GM12878 (cell line): ENCODE measurements around the gene OGFRL1. TPM values are rescaled to one million over a fixed set of nuclear protein-coding genes. Genes with fewer than 3 reads are reported as not detected.
A peak's percentile ranks its signal among the peaks of the same experiment; 100 is the strongest.

ENCODE experiments used
- BACH1 ChIP-seq: fragments of 450-650 bp; IDR thresholded peaks from 2 replicates; pipeline ENCODE4 v1.6.1; 2017; ENCODE audit warnings: mild to moderate bottlenecking, borderline replicate concordance
- BCL3 ChIP-seq: IDR thresholded peaks from 2 replicates; pipeline ENCODE4 v1.6.1; 2011; ENCODE audit warnings: borderline replicate concordance, low read depth, mild to moderate bottlenecking, moderate library complexity, low read length; ENCODE audit not compliant: insufficient read depth, poor library complexity, severe bottlenecking
- BCLAF1 ChIP-seq: fragments of 450-650 bp; IDR thresholded peaks from 2 replicates; pipeline ENCODE4 v1.6.1; 2017; ENCODE audit warnings: antibody characterized with exemption, mild to moderate bottlenecking, moderate library complexity
- BRCA1 ChIP-seq: IDR thresholded peaks from 2 replicates; pipeline ENCODE4 v1.6.1; 2011; ENCODE audit warnings: low read depth, low read length, improper control_type of control experiment
- CHD1 ChIP-seq: IDR thresholded peaks from 2 replicates; pipeline ENCODE4 v1.6.1; 2012; ENCODE audit warnings: low read depth, low read length, improper control_type of control experiment
- E2F4 ChIP-seq: IDR thresholded peaks from 2 replicates; pipeline ENCODE4 v1.6.1; 2012; ENCODE audit warnings: low read depth, low read length, improper control_type of control experiment
- EP300 ChIP-seq, 2 experiments: fragments of 150-350 bp in 1 of 2; IDR thresholded peaks; 2 replicates each; pipeline ENCODE4 v1.6.1; 2011 to 2012; ENCODE audit warnings: low read depth in 2 of 2, low read length in 2 of 2, borderline replicate concordance in 1 of 2, improper control_type of control experiment in 1 of 2, inconsistent platforms in 1 of 2; ENCODE audit not compliant: control insufficient read depth in 1 of 2
- LARP7 ChIP-seq: fragments of 450-650 bp; IDR thresholded peaks from 2 replicates; pipeline ENCODE4 v1.6.1; 2017; ENCODE audit warnings: mild to moderate bottlenecking
- PAX8 ChIP-seq: fragments of 450-650 bp; IDR thresholded peaks from 2 replicates; pipeline ENCODE4 v1.6.1; 2017; ENCODE audit warnings: mild to moderate bottlenecking, moderate library complexity
- POU2F2 ChIP-seq: IDR thresholded peaks from 3 replicates; pipeline ENCODE4 v1.6.1; 2011; ENCODE audit warnings: low read depth, mild to moderate bottlenecking, low read length, borderline replicate concordance
- RCOR1 ChIP-seq: conservative IDR thresholded peaks from 2 replicates; pipeline ENCODE4 v1.6.1; 2012; ENCODE audit warnings: low read depth, low read length, improper control_type of control experiment
- RELA ChIP-seq: fragments of 450-650 bp; IDR thresholded peaks from 2 replicates; pipeline ENCODE4 v1.8.0; 2014; ENCODE audit warnings: borderline replicate concordance; ENCODE audit not compliant: partially characterized antibody
- SIX5 ChIP-seq: IDR thresholded peaks from 2 replicates; pipeline ENCODE4 v1.6.1; 2011; ENCODE audit warnings: mild to moderate bottlenecking, low read depth, low read length, moderate library complexity; ENCODE audit not compliant: severe bottlenecking
- SMAD1 ChIP-seq: fragments of 450-650 bp; IDR thresholded peaks from 2 replicates; pipeline ENCODE4 v1.6.1; 2018; ENCODE audit warnings: mild to moderate bottlenecking, low read depth; ENCODE audit not compliant: partially characterized antibody
- SPI1 ChIP-seq: IDR thresholded peaks from 2 replicates; pipeline ENCODE4 v1.6.1; 2011; ENCODE audit warnings: low read depth, mild to moderate bottlenecking, low read length, moderate library complexity, borderline replicate concordance; ENCODE audit not compliant: insufficient read depth
- ZBTB40 ChIP-seq: fragments of 450-650 bp; IDR thresholded peaks from 2 replicates; pipeline ENCODE4 v1.6.1; 2016; ENCODE audit warnings: mild to moderate bottlenecking, moderate library complexity, borderline replicate concordance
- ZSCAN29 ChIP-seq: fragments of 450-650 bp; IDR thresholded peaks from 2 replicates; pipeline ENCODE4 v1.6.1; 2017; ENCODE audit warnings: mild to moderate bottlenecking, moderate library complexity
- polyA plus RNA-seq, 11 experiments: library from polyadenylated mRNA; depleted of rRNA in 4 of 11; unstranded in 6 of 11; stranded (reverse) in 5 of 11; fragments of >200 nt; fragmentation: Nextera tagmentation in 4 of 11; fragmentation: Illumina TruSeq in 1 of 11; extraction: Ambion mirVana in 4 of 11; extraction: Trizol in 1 of 11; gene quantifications; 1 replicate in 1 of 11; 2 replicates in 10 of 11; pipeline versions ENCODE4 v1.2.1 to v1.2.3, GENCODE V29; 2011 to 2016; ENCODE audit warnings: inconsistent platforms in 2 of 11, missing spikeins in 2 of 11, low read depth in 1 of 11
- total RNA-seq, 4 experiments: library from RNA; depleted of rRNA in 3 of 4; stranded (reverse); fragments of >200 nt in 3 of 4; fragmentation: Illumina TruSeq in 1 of 4; extraction: Trizol in 1 of 4; gene quantifications; 2 replicates each; pipeline versions ENCODE4 v1.2.1 to v1.2.3, GENCODE V29; 2013 to 2021

Gene OGFRL1
- total and polyA plus RNA-seq, 10 of the 15 experiments (the other 5 are each of a cell fraction or from before 2014, with no cell fraction given) = 0.24 to 5.8 (median 2.3) TPM

GRCh38 chr6:71288228-71289038, at the start of gene OGFRL1 (continued):
- TF ChIP-seq SPI1 (no peak), EP300 (IDR thresholded peaks at IDR 0.05; ENCODE audit: borderline replicate concordance in 1 of 2, control insufficient read depth in 1 of 2, low read depth in 2 of 2, low read length in 2 of 2) (no peak), SIX5 (no peak), LARP7 (no peak), E2F4 (no peak), SMAD1 (no peak), POU2F2 (no peak), BCLAF1 (no peak), ZBTB40 (no peak), CHD1 (no peak), PAX8 (no peak), BRCA1 (no peak), ZSCAN29 (no peak), BACH1 (no peak), BCL3 (no peak), RCOR1 (0 out of 2 replicates have a peak, but pooled peaks have one; percentile 40), RELA (no peak)
